Stomach (tissue), 9 donors: ENCODE results near the gene FNBP1. TPM values are rescaled to one million over a fixed set of nuclear protein-coding genes. Genes with fewer than 3 reads are reported as not detected.
"Not testable (repeated sequence)": the region's sequence is repeated elsewhere in the genome, so short reads cannot be mapped to it uniquely, and the experiment has no call there.

ENCODE experiments used
- DNase-seq, 2 donors: peaks; one replicate each; pipeline versions ENCODE4 v3.0.0 to v3.0.0-alpha.2; 2013 to 2019
- H3K27ac ChIP-seq, 5 donors: fragments of 200-600 bp in 4 of 5; sonication (generic) in 4 of 5; one replicate each; pipeline ENCODE4 v1.5.1; 2013 to 2019; ENCODE audit warnings: mild to moderate bottlenecking in 1 of 5, moderate library complexity in 1 of 5
- H3K27me3 ChIP-seq, 3 donors: fragments of 200-600 bp; sonication (generic); one replicate each; pipeline ENCODE4 v1.5.1; 2017 to 2019; ENCODE audit warnings: mixed run types in 1 of 3
- H3K36me3 ChIP-seq, 4 donors: fragments of 200-600 bp; sonication (generic); 1 replicate in 3 of 4; 2 replicates in 1 of 4; pipeline ENCODE4 v1.5.1; 2016 to 2019
- H3K4me1 ChIP-seq, 4 donors: fragments of 200-600 bp; sonication (generic); one replicate each; pipeline ENCODE4 v1.5.1; 2016 to 2019
- H3K4me3 ChIP-seq, 4 donors: fragments of 200-600 bp; sonication (generic) in 3 of 4; one replicate each; pipeline ENCODE4 v1.5.1; 2016 to 2019; ENCODE audit warnings: mild to moderate bottlenecking in 1 of 4
- H3K9me3 ChIP-seq, 4 donors: fragments of 200-600 bp; sonication (generic); one replicate each; pipeline ENCODE4 v1.5.1; 2016 to 2019
- CTCF ChIP-seq, 7 experiments: fragments of 450-650 bp in 4 of 7; fragments of 200-600 bp in 3 of 7; sonication (generic) in 3 of 7; IDR thresholded peaks; one replicate each; pipeline ENCODE4 v1.5.1; 2016 to 2019; ENCODE audit warnings: antibody characterized with exemption in 7 of 7, control low read depth in 2 of 7, mild to moderate bottlenecking in 1 of 7
- EP300 ChIP-seq: sonication (generic); formaldehyde crosslinking; IDR thresholded peaks from one replicate; pipeline ENCODE4 v1.6.1; 2017; ENCODE audit warnings: antibody characterized with exemption
- POLR2A ChIP-seq, 4 donors: fragments of 450-650 bp; IDR thresholded peaks; one replicate each; pipeline ENCODE4 v1.6.1; 2016; ENCODE audit warnings: antibody characterized with exemption in 4 of 4, control low read depth in 2 of 4, mild to moderate bottlenecking in 1 of 4, moderate library complexity in 1 of 4
- POLR2AphosphoS5 ChIP-seq, 3 donors: sonication (generic); formaldehyde crosslinking; IDR thresholded peaks; one replicate each; pipeline ENCODE4 v1.6.1; 2016; ENCODE audit warnings: antibody characterized with exemption in 3 of 3
- WGBS, 5 donors: extraction: QIAGEN DNeasy Blood & Tissue Kit in 3 of 5; methylation state at CpG; one replicate each; pipeline versions ENCODE4 v1.1.5 to v1.1.7; 2013 to 2018; 5-methylcytosine and 5-hydroxymethylcytosine counted together
- intact Hi-C: fragments of 100-400 bp; cut with DNase I; formaldehyde crosslinking; loops from one replicate; pipeline ENCODE4 v1.15.1; 2023; ENCODE audit warnings: low total_unique reads
- polyA plus RNA-seq, 3 donors: library from polyadenylated mRNA; stranded (reverse); fragments of 200-250 nt; gene quantifications; one replicate each; pipeline ENCODE4 v1.2.3, GENCODE V29; 2013
- total RNA-seq, 5 donors: library from RNA; depleted of rRNA; stranded (reverse); fragments of >200 nt; gene quantifications; one replicate each; pipeline versions ENCODE4 v1.1.0 to v1.2.3, GENCODE V29; 2014 to 2016
- donor health status: healthy with polysubstance abuse.
- donor health status: Bipolar disorder and iron deficiency.
- donor health status: healthy.

The FNBP1 gene
- total and polyA plus RNA-seq, 8 donors: 9.0 to 129 (median 57.3) TPM

- 96 to 98% (median 97%) methylated on average over 5 of the region's 5 CpGs for WGBS, 5 donors
- peaks cover 0 to 37% (median 16%) of the 10 kb centered on the region in 4 donors for H3K4me1 ChIP-seq
- H3K27me3 ChIP-seq: no peaks in the 10 kb centered on the region
- no peak for DNase-seq
- peak overlapping the region in 2 of 5 donors; percentile 72 to 87 for H3K27ac ChIP-seq
- intact Hi-C loops: no loop called here
- TF ChIP-seq EP300 (no peak), POLR2AphosphoS5 (IDR thresholded peaks at IDR 0.05) (no peak), POLR2A (IDR thresholded peaks at IDR 0.05) (no peak), CTCF (IDR thresholded peaks at IDR 0.05) (no peak)
- no peak overlapping the region for H3K4me3 ChIP-seq
- no peaks in the 10 kb centered on the region for H3K9me3 ChIP-seq
- peaks cover 0 to 8% (median 0%) of the 10 kb centered on the region in 4 donors for H3K36me3 ChIP-seq
These were observed 27.5 kb downstream of the FNBP1 start for GRCh38 chr9:130015353-130016019.

- 50 to 62% (median 59%) methylated on average over 2 of the region's 2 CpGs for WGBS, 5 donors
- TF ChIP-seq POLR2A (IDR thresholded peaks at IDR 0.05): no peak
- no peak for TF ChIP-seq POLR2AphosphoS5 (IDR thresholded peaks at IDR 0.05)
- no peak for TF ChIP-seq EP300
- no peak for TF ChIP-seq CTCF (IDR thresholded peaks at IDR 0.05)
These were observed 29.7 kb downstream of the FNBP1 start for GRCh38 chr9:130013326-130013725.

GRCh38 chr9:130010151-130010988, 32.6 kb downstream of the FNBP1 start:
- TF ChIP-seq POLR2AphosphoS5 (IDR thresholded peaks at IDR 0.05) (no peak), EP300 (no peak), POLR2A (IDR thresholded peaks at IDR 0.05) (no peak), CTCF (IDR thresholded peaks at IDR 0.05) (no peak)
- H3K36me3 ChIP-seq: peaks cover 0 to 6% (median 0%) of the 10 kb centered on the region in 4 donors
- H3K27ac ChIP-seq: peak overlapping the region in 3 of 5 donors; percentile 5 to 69 (median 22)
- 75 to 85% (median 82%) methylated on average over 5 of the region's 5 CpGs for WGBS, 5 donors
- H3K4me1 ChIP-seq: peaks cover 0 to 42% (median 19%) of the 10 kb centered on the region in 4 donors
- intact Hi-C loops: no loop called here
- DNase-seq: no peak
- no peak overlapping the region for H3K4me3 ChIP-seq
- H3K9me3 ChIP-seq: no peaks in the 10 kb centered on the region
- no peaks in the 10 kb centered on the region for H3K27me3 ChIP-seq

More at GRCh38 chr9:130013326-130013725, 29.7 kb downstream of the FNBP1 start:
- Histone ChIP-seq H3K4me1 (peaks cover 0 to 43% (median 19%) of the 10 kb centered on the region in 4 donors), H3K27ac (peak overlapping the region in 1 of 5 donors; percentile 87), H3K4me3 (no peak overlapping the region), H3K36me3 (peaks cover 0 to 8% (median 0%) of the 10 kb centered on the region in 4 donors), H3K9me3 (no peaks in the 10 kb centered on the region), H3K27me3 (no peaks in the 10 kb centered on the region)
- intact Hi-C loops: no loop called here
- DNase-seq: no peak

GRCh38 chr9:130009546-130009945, 33.4 kb downstream of the FNBP1 start:
- H3K36me3 ChIP-seq, intact Hi-C loops, H3K27me3 ChIP-seq, H3K9me3 ChIP-seq, DNase-seq, H3K4me3 ChIP-seq: not testable (repeated sequence)
- peaks cover 0 to 43% (median 19%) of the 10 kb centered on the region in 4 donors for H3K4me1 ChIP-seq
- peak overlapping the region in 3 of 5 donors; percentile 22 to 69 (median 22) for H3K27ac ChIP-seq
- 92 to 97% (median 95%) methylated on average over 10 of the region's 10 CpGs for WGBS, 5 donors
